Body of pancreas (tissue), 4 donors: ENCODE data around the gene CXCR6.

Source experiments
- CTCF ChIP-seq, 7 experiments: fragments of 450-650 bp in 4 of 7; fragments of 200-600 bp in 3 of 7; sonication (generic) in 3 of 7; IDR thresholded peaks; one replicate each; pipeline ENCODE4 v1.5.1; 2016 to 2019; ENCODE audit warnings: antibody characterized with exemption in 7 of 7
- POLR2A ChIP-seq, 3 donors: fragments of 450-650 bp; IDR thresholded peaks; one replicate each; pipeline ENCODE4 v1.6.1; 2016; ENCODE audit warnings: antibody characterized with exemption in 3 of 3, mild to moderate bottlenecking in 2 of 3

GRCh38 chr3:45943207-45943846 is at the start of gene CXCR6:
- TF ChIP-seq POLR2A (IDR thresholded peaks at IDR 0.05): no peak
- no peak for TF ChIP-seq CTCF (IDR thresholded peaks at IDR 0.05)
